Fibroblast of skin of abdomen (primary cell): ENCODE data around the gene DTNB.
"Not testable (repeated sequence)": the region's sequence is repeated elsewhere in the genome, so short reads cannot be mapped to it uniquely, and the experiment has no call there.

ENCODE experiments used
- DNase-seq: peaks from one replicate; pipeline ENCODE4 v3.0.0-alpha.2; 2013

Gene DTNB

DNA sequence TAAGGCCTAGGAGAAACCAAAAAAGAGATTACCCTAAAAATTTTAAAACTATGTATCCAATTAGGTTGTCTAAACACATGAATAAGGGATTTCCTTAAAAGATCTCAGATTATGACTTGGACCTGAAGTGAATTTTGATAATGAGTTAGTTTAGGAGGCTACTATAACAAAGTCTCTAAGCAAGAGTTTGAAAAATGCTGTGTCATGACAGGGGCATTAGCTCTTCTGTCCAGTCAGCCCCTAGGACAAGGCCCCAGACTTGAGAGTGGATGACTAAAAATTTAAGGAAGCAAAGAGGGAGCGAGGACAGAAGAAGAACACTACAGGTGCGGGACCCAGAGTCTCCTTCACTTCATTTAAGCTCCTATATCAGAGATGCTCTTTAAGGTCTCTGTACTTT is 135.9 kb downstream of the DTNB start:
- DNase-seq, result no peak

DNA sequence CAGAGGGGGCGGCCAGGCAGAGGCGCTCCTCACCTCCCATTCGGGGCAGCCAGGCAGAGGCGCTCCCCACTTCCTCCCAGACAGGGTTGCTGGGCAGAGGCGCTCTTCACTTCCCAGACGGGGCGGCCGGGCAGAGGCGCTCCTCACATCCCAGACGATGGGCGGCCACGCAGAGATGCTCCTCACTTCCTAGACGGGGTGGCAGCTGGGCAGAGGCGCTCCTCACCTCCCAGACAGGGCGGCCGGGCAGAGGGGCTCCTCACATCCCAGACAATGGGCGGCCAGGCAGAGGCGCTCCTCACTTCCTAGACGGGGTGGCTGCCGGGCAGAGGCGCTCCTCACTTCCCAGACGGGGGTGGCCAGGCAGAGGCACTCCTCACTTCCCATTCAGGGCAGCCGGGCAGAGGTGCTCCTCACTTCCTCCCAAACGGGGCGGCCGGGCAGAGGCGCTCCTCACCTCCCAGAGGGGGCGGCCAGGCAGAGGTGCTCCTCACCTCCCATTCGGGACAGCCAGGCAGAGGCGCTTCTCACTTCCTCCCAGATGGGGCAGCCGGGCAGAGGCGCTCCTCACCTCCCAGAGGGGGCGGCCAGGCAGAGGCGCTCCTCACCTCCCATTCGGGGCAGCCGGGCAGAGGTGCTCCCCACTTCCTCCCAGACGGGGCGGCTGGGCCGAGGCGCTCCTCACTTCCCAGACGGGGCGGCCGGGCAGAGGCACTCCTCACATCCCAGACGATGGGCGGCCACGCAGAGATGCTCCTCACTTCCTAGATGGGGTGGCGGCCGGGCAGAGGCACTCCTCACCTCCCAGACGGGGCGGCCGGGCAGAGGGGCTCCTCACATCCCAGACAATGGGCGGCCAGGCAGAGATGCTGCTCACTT is 137.7 kb downstream of the DTNB start:
- not testable (repeated sequence) for DNase-seq

DNA sequence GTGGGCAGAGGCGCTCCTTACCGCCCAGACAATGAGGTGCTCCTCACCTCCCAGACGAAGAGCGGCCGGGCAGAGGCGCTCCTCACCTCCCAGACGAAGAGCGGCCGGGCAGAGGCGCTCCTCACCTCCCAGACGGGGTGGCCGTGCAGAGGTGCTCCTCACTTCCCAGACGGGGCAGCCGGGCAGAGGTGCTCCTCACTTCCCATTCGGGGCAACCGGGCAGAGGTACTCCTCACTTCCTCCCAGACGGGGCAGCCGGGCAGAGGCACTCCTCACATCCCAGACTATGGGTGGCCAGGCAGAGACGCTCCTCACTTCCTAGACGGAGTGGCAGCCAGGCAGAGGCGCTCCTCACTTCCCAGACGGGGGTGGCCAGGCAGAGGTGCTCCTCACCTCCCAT is 138.4 kb downstream of the DTNB start:
- DNase-seq, result not testable (repeated sequence)

DNA sequence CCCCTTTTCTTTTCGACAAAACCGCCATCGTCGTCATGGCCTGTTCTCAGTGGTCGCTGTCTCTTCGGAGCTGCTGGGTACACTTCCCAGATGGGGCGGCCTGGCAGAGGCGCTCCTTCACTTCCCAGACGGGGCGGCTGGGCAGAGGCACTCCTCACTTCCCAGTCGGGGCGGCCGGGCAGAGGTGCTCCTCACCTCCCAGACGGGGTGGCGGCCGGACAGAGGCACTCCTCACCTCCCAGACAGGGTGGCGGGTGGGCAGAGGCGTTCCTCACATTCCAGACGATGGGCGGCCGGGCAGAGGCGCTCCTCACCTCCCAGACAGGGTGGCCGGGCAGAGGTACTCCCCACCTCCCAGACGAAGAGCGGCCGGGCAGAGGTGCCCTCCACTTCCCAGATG is 138.9 kb downstream of the DTNB start:
- no peak for DNase-seq

DNA sequence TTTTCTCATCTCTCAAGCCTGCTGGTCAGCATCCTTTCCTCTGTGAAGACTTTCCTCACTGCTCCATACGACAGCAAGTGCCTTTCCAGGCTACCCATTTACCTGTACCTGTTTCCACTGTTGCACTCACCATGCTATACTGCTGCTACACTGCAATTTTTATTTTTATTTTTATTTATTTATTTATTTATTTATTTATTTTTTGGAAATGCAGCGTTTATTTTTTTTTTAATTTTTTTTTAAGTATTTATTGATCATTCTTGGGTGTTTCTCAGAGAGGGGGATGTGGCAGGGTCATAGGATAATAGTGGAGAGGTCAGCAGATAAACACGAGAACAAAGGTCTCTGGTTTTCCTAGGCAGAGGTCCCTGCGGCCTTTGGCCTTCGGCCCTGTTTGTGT is 139.6 kb downstream of the DTNB start:
- DNase-seq, result not testable (repeated sequence)

DNA sequence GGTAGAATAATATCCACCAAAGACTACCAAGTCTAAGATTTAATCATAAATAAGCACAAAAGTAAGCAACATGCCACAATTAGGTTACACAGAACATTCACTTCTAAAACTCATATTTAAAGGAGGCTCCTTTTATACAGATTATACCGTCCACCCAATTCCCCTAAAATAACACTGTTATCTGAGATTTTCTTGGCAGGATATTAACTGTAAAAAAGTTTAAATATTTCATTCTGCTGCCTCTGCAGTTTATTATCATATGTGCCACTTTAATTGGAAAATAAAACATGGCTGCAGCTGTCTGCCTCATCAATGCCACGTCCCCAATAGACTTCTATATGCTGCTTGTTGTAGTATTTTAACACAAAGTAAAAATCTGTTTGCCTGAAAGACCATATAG is 140.9 kb downstream of the DTNB start:
- DNase-seq, result no peak

DNA sequence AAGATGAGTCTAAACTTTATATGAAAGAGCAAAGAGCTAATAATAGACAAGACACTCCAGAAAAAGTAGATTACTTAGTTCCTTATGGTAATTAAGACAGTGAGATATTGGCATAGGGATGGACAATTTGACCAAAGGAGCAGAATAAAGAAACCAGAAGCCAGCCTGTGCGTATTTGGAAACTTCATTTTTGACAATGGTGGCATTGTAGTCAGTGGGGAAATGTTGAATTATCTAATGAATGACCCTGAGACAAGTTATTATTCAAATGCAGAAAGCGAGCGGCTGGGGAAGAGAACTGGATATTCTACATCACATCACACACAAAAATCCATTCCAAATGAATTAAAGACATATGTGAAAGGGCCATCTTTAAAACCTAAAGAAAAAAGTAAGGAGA is 144.3 kb downstream of the DTNB start:
- DNase-seq, result no peak

DNA sequence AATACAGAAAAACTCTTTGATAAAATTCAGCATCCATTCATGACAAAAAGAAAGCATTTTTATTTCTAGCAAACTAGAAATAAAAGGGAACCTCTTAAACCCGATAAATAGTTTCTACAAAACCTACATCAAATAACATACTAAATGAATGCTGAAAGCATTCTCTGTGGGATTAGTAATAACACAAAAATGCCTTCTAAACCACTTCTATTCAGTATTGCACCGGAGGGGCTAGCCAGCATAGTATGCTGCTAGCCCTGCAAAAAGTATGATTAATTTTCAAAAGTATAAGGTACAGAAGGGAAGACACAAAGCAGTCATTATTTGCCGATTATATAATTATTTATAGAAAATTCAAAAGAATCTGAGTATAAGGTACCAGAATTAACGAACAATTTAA is 145.2 kb downstream of the DTNB start:
- DNase-seq, result peak; percentile 82

DNA sequence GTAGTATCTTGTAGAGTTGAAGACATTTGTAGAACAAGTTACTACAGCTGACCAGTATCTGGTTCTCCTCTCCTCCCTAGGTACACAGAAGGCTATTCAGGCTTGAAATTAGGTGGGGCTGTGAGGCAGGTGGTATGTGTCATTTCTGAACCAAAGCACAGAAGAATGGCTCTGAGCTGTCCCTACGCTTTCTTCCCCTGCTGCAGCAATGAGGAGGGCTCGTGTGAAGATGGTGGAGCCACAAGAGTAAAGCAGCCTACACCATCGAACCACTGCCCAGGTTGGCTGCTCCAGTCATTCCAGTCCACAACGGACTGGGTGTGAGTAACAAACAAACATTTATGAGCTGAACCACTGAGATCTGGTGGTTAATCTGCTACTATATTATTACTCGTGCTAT is 148.9 kb downstream of the DTNB start:
- DNase-seq, result no peak

DNA sequence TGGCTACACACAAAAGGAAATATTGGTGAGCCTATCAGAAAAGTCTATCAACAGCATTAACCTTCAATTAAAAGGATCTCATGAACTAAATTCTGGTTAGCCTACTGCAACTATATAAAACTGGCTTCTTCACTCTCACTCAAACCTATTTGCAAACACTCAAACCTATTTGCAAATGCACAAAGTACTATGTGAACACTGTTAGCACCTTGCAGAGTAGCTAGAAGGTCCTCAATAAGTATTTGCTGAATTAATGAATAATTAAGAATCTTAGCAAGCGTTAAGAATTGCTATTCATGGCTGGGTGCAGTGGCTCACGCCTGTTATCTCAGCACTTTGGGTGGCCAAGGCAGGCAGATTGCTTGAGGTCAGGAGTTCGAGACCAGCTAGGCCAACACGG is 150.3 kb downstream of the DTNB start:
- no peak for DNase-seq

DNA sequence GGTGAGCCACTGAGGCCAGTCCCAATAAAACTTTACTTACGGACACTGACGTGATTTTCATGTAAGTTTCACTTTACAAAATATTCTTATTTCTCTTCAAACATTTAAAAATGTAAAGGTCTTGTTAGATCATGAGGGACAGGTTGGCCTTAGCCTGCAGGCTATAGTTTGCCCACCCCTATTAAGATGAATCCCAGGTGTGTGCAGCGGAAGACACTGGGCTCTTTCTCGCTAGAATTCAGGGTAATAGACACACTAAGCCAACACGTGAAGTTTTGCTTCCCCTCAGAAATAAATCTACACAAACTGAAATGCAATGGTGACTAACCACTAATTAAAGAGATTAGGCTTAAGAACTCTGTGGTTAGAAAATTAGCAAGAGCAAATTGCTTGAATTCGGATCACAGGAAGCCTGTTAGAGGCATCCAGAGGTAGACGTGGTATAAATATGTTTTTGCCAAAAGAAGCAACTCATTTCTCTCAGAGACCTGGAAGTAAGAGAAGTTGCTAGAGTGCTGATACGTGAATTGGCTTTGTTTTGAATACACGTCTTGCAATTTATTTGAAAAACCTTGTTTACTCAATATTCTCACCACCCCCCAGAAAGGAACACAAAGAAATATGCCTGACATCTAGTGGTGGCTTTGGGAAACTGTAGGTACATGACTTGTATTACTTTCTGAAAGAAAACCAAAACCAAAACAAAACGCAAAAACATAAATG is 151.6 kb downstream of the DTNB start:
- peak; percentile 72 for DNase-seq

DNA sequence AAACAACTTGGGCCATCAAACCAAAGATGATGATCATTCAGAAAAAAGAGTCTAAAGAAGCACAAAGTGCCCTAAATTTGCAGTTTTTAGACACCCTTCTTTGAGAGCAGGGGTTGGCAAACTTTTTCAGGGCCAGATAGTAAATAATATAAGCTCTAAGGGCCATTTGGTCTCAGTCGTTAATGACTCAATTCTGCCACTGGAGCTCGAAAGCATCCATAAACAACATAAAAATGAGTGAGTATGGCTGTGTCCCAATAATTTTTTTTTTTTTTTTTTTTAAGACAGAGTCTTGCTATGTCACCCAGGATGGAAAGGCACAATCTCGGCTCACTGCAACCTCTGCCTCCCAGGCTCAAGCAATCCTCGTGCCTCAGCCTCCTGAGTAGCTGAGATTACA is 152.3 kb downstream of the DTNB start:
- no peak for DNase-seq

DNA sequence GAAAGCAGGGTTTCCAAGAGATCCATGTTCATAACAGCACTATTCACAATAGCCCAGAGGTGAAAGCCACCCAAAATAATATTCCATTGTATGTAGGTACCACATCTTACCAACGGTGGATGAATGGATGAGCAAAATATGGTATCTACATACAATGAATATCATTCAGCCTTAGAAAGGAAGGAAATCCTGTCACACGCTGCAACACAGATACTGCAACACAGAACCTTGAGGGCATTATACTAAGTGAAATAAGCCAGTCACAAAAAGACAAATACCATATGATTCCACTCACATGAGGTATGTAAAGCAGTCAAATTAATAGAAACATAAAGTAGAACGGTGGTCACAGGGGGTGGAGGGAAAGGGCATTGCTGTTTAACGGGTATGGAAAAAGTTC is 155.7 kb downstream of the DTNB start:
- DNase-seq, result peak; percentile 9

DNA sequence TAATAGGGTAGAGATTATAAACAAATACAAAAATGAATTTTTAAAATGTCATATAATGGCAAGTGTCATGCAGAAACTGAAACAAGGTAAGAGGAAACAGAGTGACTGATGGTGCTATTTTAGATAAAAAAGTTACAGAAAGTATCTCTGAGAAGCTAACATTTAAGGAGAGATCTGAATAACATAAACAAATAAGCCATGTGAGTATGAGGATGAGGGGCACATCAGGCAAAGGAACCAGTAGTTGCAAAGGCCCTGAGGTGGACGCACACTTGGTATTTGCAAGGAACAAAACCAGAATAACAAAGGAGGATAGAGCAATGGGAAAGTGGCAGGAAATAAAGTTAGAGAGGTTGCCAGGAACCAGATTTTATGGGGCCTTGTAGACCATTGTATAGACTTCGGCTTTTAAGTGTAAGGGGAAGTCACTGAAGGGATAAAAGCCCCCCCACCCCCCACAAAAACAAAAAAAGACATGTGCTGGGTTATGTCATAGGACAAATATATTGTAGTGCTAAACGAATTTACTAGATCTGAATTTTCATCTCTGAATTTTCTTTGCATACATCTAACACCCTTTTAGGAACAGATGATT is 159.2 kb downstream of the DTNB start:
- no peak for DNase-seq

DNA sequence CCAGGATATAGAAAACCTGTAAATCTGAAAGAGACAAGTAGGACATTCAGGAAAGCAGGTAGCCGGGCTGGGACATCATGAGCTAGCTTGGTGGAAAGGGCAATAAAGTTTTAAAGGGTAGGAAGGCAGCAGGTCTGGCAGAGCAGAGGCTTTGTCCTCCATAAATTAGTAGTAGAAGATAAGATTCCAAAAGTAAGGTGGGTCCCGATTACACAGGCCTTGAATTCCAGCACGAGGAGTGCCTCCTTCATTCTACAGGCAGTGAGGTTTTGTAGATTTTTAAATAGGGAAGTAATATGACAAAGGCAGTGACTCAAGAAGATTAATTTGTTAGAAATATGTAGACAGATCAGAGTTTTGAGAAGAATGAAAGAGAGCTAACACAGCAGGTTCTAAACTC is 160.7 kb downstream of the DTNB start:
- no peak for DNase-seq

DNA sequence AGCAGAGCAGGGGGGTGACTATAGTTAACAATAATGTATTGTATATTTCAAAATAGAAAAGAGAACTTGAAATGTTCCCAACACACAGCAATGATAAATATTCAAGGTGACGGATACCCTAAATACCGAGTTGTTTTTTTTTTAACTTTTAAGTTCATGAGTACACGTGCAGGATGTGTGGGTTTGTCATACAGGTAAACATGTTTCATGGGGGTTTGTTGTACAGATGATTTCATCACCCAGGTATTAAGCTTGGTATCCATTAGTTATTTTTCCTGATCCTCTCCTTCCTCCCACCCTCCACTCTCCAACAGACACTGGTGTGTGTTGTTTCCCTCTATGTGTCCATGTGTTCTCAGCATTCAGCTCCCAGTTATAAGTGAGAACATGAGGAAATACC is 167.2 kb downstream of the DTNB start:
- no peak for DNase-seq

DNA sequence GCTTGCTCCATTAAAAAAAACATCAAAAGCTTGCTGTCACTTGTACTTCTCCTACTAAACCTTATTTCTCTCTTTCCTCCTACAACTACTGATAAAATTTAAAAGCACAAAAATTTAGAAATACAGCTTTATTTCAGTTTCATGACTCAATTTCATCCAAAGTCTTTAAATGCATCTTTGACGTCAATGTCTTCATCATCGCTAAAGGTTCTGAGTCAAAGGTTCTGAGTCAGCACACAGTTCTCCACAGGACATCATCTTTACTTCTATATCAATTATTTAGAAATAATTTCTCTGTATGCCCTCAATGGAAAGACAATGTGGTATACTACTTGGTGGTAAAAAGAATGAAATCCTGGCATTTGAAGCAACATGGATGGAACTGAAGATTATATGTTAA is 167.8 kb downstream of the DTNB start:
- no peak for DNase-seq

DNA sequence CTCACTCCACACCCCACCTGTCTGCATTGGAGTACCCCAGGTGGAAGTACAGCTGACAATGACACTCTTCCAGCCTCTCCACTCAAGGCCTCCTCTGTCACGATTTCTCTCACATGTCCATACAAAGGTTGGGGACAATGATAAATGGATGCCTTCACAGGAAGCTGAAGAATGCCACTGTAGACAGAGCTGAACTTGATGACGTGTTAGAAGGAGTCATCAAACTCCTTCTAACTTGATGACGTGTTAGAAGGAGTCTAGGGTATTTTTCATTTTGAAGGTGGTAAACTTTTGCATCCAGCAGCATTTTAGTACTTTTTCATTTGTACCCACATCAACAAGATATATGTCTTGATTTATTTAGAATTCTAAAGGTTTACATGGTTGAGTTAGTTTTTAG is 168.2 kb downstream of the DTNB start:
- DNase-seq, result no peak

DNA sequence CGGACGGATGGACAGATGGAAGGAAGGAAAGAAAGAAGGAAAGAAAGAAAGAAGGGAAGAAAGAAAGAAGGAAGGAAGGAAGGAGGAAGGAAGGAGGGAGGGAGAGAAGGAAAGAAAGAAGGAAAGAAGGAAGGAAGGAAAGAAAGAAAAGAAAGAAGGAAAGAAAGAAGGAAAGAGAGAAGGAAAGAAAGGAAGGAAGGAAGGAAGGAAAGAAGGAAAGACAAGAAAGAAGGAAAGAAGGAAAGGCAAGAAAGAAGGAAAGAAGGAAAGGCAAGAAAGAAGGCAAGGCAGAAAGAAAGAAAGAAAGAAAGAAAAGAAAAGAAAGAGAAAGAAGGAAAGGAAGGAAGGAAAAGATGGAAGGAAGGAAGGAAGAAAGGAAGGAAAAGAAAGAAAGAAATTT is 169.1 kb downstream of the DTNB start:
- no peak for DNase-seq

DNA sequence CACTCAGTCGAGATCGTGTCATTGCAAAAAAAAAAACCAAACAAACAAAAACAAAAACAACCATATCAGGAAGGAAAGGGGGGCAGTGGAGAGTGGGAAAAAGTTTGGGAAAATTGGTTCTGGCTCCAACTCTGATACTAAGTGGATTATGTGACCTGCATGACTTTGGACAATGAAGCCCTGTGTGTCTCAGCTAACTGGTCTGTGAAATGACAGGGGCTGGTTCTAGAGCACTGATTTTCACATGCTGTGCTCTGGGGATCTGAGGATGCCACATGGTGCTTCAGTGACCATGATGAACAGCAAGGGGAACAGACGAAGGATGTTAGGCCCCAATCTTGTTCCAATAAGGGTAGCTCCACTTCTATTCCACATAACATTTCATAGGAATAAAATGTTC is 174.2 kb downstream of the DTNB start:
- no peak for DNase-seq

DNA sequence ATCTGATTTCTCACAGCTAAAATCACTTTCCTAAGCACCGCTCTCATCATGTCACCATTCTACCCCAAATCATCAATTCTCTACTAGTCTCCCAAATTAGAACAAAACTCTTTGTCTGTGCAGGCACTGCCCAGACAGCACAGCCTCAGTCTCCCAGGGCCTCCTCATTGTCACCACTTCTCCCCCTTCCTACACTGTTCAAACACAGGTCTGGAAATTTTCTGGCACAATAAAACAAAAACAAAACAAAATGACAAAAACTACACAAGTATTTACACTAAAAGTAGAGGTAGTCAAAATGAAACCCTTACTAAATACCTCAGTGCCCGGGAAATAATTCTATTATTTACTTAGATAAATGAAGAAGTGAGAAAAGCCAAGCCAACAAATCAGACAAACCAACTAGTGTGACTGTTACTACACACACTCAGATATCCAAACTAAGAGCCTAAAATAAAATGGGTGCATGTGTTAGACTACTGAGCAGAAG is 175.4 kb downstream of the DTNB start:
- no peak for DNase-seq

DNA sequence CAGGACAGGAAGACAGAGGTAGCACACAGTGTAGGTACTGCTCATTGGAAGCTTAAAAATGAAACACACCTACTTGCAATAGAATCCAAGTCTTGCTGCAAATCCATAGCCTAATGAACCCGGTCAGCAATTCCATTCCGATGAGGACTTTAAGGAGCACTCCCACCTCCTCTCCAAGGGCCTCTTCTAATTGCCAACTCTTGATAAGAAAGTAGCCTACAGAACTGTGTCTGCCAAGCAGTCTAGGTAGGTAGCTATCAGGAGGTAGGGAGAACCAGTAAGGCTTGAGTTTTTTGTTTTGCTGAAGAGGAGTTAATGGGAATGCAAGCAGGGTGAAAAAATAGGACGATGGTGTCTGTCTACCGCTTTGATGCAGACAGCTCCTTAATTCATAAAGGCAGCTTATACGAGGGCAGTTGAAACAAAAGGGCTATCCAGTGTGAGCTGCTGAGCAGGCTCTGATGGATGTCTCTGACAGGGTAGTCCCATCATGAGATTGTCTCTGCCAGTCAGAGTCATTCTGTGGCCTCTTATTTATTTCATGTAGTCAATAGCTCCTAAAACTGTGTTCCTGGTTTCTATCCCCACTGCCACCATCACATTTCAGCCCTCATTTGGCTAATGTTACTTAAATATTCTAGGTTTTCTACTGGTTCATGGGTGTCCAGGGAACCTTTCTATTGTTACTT is 176.0 kb downstream of the DTNB start:
- no peak for DNase-seq

DNA sequence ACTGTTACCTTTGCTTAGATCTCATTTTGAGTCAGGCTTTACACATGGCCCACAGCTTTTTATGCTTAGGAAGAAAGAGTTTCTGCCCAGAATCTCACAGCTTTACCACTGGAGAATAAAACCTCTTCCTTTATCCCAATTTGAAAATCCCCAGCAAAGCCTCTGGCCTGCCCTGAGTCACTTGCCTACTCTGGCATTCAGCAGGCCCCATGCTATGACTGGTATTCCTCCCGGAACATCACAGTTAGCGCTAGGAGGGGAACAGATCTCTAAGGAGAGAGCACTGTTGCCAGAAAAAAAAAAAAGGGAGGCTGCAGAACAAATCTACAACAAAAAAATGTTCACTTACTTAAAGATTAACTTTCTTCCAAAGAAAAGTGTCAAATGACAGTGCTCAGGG is 178.8 kb downstream of the DTNB start:
- DNase-seq, result peak; percentile 78
